HCT116 (cell line): ENCODE results near the gene STOML3. TPM values are rescaled to one million over a fixed set of nuclear protein-coding genes. Genes with fewer than 3 reads are reported as not detected.

ENCODE experiments used
- ATAC-seq: fragments of 200-7000 bp; cut with Tn5 transposase; 2 replicates; pipeline ENCODE4 v1.9.1; 2020; ENCODE audit warnings: mild to moderate bottlenecking, moderate library complexity
- BruUV-seq: library from RNA; stranded (reverse); fragments of 400-500 nt; replicated peaks from 2 replicates; lab custom pipeline; 2021; lab: Mats Ljungman, UMichigan
- CTCF ChIA-PET: fragments of 300-600 bp; sonication (Branson Sonifier 250); formaldehyde crosslinking; loops from one replicate; lab custom pipeline; 2021; ENCODE audit warnings: antibody characterized with exemption; lab: Charles Lee
- POLR2A ChIA-PET: fragments of 300-600, 350-600 bp; sonication (Branson Sonifier 250); formaldehyde crosslinking; loops from one replicate; lab custom pipeline; 2021; ENCODE audit warnings: antibody characterized with exemption; lab: Charles Lee
- RAD21 ChIA-PET, 2 experiments: fragments of 300-600 bp; sonication (Branson Sonifier 250); formaldehyde crosslinking; loops; one replicate each; lab custom pipeline; 2023; ENCODE audit warnings: low total read pairs in 2 of 2; ENCODE audit not compliant: uncharacterized antibody in 2 of 2, unreplicated experiment in 2 of 2, low non-redundant PET in 1 of 2; lab: Charles Lee
- DNase-seq: peaks from one replicate; pipeline ENCODE4 v3.0.0-alpha.2; 2010; ENCODE audit warnings: low read depth, low spot score
- H2AFZ ChIP-seq: fragments of 200-600 bp; shearing (Covaris generic), sonication (generic); 2 replicates; pipeline ENCODE4 v1.6.1; 2017; ENCODE audit warnings: low read depth, mixed run types, mixed read lengths, antibody characterized with exemption, low read length; ENCODE audit not compliant: poor library complexity, severe bottlenecking
- H3K27ac ChIP-seq: 2 replicates; pipeline ENCODE4 v1.5.1; 2012; ENCODE audit warnings: low read depth, low read length
- H3K27me3 ChIP-seq: fragments of 200-600 bp; sonication (generic); 2 replicates; pipeline ENCODE4 v1.6.1; 2016; ENCODE audit warnings: mixed run types, low read length, mixed read lengths; ENCODE audit not compliant: insufficient read depth
- H3K36me3 ChIP-seq, 2 experiments: fragments of 200-500 bp in 1 of 2; fragments of 200-600 bp in 1 of 2; sonication (Bioruptor generic) in 1 of 2; sonication (generic) in 1 of 2; 2 replicates each; pipeline versions ENCODE4 v1.5.1 to v1.6.1; 2014 to 2016; ENCODE audit warnings: low read length in 2 of 2, inconsistent platforms in 1 of 2, mixed read lengths in 1 of 2, mixed run types in 1 of 2; ENCODE audit not compliant: insufficient read depth in 2 of 2, control insufficient read depth in 1 of 2
- H3K4me1 ChIP-seq, 2 experiments: fragments of 200-600 bp in 1 of 2; sonication (generic) in 1 of 2; 2 replicates each; pipeline versions ENCODE4 v1.5.1 to v1.6.1; 2012 to 2017; ENCODE audit warnings: low read length in 2 of 2, inconsistent platforms in 1 of 2, mild to moderate bottlenecking in 1 of 2, mixed read lengths in 1 of 2, mixed run types in 1 of 2, moderate library complexity in 1 of 2; ENCODE audit not compliant: insufficient read depth in 2 of 2, control insufficient read depth in 1 of 2
- H3K4me2 ChIP-seq: fragments of 200-600 bp; sonication (generic); 2 replicates; pipeline ENCODE4 v1.6.1; 2017; ENCODE audit warnings: mixed run types, low read length, mixed read lengths
- H3K4me3 ChIP-seq, 2 experiments: fragments of 200-600 bp in 1 of 2; sonication (generic) in 1 of 2; replicated peaks in 1 of 2; 2 replicates each; pipeline ENCODE4 v1.5.1; 2011 to 2016; ENCODE audit warnings: low read length in 2 of 2, control low read depth in 1 of 2, low read depth in 1 of 2, mild to moderate bottlenecking in 1 of 2, mixed read lengths in 1 of 2, mixed run types in 1 of 2
- H3K79me2 ChIP-seq: fragments of 200-600 bp; sonication (generic); 2 replicates; pipeline ENCODE4 v1.6.1; 2017; ENCODE audit warnings: mild to moderate bottlenecking, mixed run types, low read length, moderate library complexity, mixed read lengths; ENCODE audit not compliant: insufficient read depth
- H3K9ac ChIP-seq: fragments of 200-600 bp; sonication (generic); 2 replicates; pipeline ENCODE4 v1.6.1; 2016; ENCODE audit warnings: low read length, mixed read lengths
- H3K9me2 ChIP-seq: fragments of 200-600 bp; sonication (generic), shearing (Covaris generic); 2 replicates; pipeline ENCODE4 v1.6.1; 2017; ENCODE audit warnings: mixed run types, mild to moderate bottlenecking, moderate library complexity; ENCODE audit not compliant: insufficient read depth
- H3K9me3 ChIP-seq, 2 experiments: fragments of 200-500 bp in 1 of 2; fragments of 200-600 bp in 1 of 2; sonication (Bioruptor generic) in 1 of 2; sonication (generic) in 1 of 2; 2 replicates each; pipeline ENCODE4 v1.6.1; 2014 to 2017; ENCODE audit warnings: low read length in 2 of 2, mixed read lengths in 2 of 2, inconsistent platforms in 1 of 2, low read depth in 1 of 2, mild to moderate bottlenecking in 1 of 2, mixed run types in 1 of 2, moderate library complexity in 1 of 2; ENCODE audit not compliant: control insufficient read depth in 1 of 2, insufficient read depth in 1 of 2
- H4K20me1 ChIP-seq: fragments of 200-600 bp; sonication (generic), shearing (Covaris generic); 2 replicates; pipeline ENCODE4 v1.6.1; 2017; ENCODE audit warnings: mixed run types, mild to moderate bottlenecking, moderate library complexity; ENCODE audit not compliant: insufficient read depth
- CEBPB ChIP-seq: IDR thresholded peaks from 2 replicates; pipeline ENCODE4 v1.6.1; 2012; ENCODE audit warnings: low read depth
- EZH2phosphoT487 ChIP-seq: fragments of 200-600 bp; IDR thresholded peaks from 2 replicates; pipeline ENCODE4 v1.6.1; 2018; ENCODE audit warnings: antibody characterized with exemption, borderline replicate concordance
- POLR2AphosphoS5 ChIP-seq: IDR thresholded peaks from 2 replicates; pipeline ENCODE4 v1.6.1; 2011; ENCODE audit warnings: mild to moderate bottlenecking, low read depth, low read length, moderate library complexity
- RAD21 ChIP-seq: IDR thresholded peaks from 2 replicates; pipeline ENCODE4 v1.6.1; 2012; ENCODE audit warnings: low read depth, mild to moderate bottlenecking
- SIN3A ChIP-seq: IDR thresholded peaks from 2 replicates; pipeline ENCODE4 v1.6.1; 2012; ENCODE audit warnings: low read depth
- ZNF274 ChIP-seq: fragments of 200-500 bp; sonication (Bioruptor generic); IDR thresholded peaks from 2 replicates; pipeline ENCODE4 v1.6.1; 2014; ENCODE audit warnings: mild to moderate bottlenecking, low read depth, low read length, inconsistent platforms
- intact Hi-C: fragments of 100-400 bp; cut with micrococcal nuclease; formaldehyde crosslinking; loops from 2 replicates; pipeline ENCODE4 v1.10.0; 2022
- total RNA-seq: library from RNA; stranded (reverse); gene quantifications from one replicate; pipeline ENCODE4 v1.2.1, GENCODE V29; 2021; ENCODE audit not compliant: unreplicated experiment
- TF ChIP-seq, protein P1 (sequence below): IDR thresholded peaks from 2 replicates; pipeline ENCODE4 v1.6.1; 2012; ENCODE audit warnings: low read depth

STOML3 gene
- total RNA-seq, 1 experiment from 2014 or later = not detected

GRCh38 chr13:39040206-39040605, 49.6 kb upstream of the STOML3 start:
- no peak overlapping the region for H3K4me3 ChIP-seq
- POLR2A ChIA-PET = no interaction called here
- RAD21 ChIA-PET = no interaction called here

GRCh38 chr13:39039041-39039440, 48.4 kb upstream of the STOML3 start:
- Histone ChIP-seq H3K27ac (no peak overlapping the region), H3K9me3 (no peaks in the 10 kb centered on the region), H2AFZ (no peak overlapping the region), H3K4me1 (peaks cover 0 to 26% of the 10 kb centered on the region in 2 experiments; a peak in 3 of 4 replicates), H3K27me3 (no peaks in the 10 kb centered on the region), H4K20me1 (no peaks in the 10 kb centered on the region), H3K9me2 (no peaks in the 10 kb centered on the region), H3K36me3 (no peaks in the 10 kb centered on the region), H3K9ac (peak overlapping the region; percentile 73), H3K4me3 (peak overlapping the region; percentile 89 to 90), H3K4me2 (peak overlapping the region; percentile 99), H3K79me2 (peaks cover 40% of the 10 kb centered on the region)
- TF ChIP-seq, protein P1, sequence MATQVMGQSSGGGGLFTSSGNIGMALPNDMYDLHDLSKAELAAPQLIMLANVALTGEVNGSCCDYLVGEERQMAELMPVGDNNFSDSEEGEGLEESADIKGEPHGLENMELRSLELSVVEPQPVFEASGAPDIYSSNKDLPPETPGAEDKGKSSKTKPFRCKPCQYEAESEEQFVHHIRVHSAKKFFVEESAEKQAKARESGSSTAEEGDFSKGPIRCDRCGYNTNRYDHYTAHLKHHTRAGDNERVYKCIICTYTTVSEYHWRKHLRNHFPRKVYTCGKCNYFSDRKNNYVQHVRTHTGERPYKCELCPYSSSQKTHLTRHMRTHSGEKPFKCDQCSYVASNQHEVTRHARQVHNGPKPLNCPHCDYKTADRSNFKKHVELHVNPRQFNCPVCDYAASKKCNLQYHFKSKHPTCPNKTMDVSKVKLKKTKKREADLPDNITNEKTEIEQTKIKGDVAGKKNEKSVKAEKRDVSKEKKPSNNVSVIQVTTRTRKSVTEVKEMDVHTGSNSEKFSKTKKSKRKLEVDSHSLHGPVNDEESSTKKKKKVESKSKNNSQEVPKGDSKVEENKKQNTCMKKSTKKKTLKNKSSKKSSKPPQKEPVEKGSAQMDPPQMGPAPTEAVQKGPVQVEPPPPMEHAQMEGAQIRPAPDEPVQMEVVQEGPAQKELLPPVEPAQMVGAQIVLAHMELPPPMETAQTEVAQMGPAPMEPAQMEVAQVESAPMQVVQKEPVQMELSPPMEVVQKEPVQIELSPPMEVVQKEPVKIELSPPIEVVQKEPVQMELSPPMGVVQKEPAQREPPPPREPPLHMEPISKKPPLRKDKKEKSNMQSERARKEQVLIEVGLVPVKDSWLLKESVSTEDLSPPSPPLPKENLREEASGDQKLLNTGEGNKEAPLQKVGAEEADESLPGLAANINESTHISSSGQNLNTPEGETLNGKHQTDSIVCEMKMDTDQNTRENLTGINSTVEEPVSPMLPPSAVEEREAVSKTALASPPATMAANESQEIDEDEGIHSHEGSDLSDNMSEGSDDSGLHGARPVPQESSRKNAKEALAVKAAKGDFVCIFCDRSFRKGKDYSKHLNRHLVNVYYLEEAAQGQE = no peak
- TF ChIP-seq SIN3A (no peak), POLR2AphosphoS5 (no peak), ZNF274 (no peak), CEBPB (no peak)
- ChIA-PET RAD21 (no interaction called here), CTCF (no interaction called here), POLR2A (no interaction called here)
- intact Hi-C loops = no loop called here
- BruUV-seq = no TSS peak
- DNase-seq (no peak), ATAC-seq (no peak)

More at GRCh38 chr13:39040206-39040605, 49.6 kb upstream of the STOML3 start:
- BruUV-seq = no TSS peak
- Histone ChIP-seq H3K27ac (no peak overlapping the region), H3K4me2 (no peak overlapping the region), H3K27me3 (no peaks in the 10 kb centered on the region), H2AFZ (no peak overlapping the region), H3K36me3 (no peaks in the 10 kb centered on the region), H3K4me1 (peaks cover 0 to 25% of the 10 kb centered on the region in 2 experiments; a peak in 3 of 4 replicates), H4K20me1 (no peaks in the 10 kb centered on the region), H3K9ac (no peak overlapping the region), H3K79me2 (peaks cover 28% of the 10 kb centered on the region), H3K9me2 (no peaks in the 10 kb centered on the region), H3K9me3 (no peaks in the 10 kb centered on the region)
- ATAC-seq (no peak), DNase-seq (no peak)
- intact Hi-C loops = no loop called here
- CTCF ChIA-PET = no interaction called here
- TF ChIP-seq EZH2phosphoT487 (no peak), RAD21 (no peak)
